H54 (cell line): ENCODE measurements around the gene KDM5A.

Source experiments
- DNase-seq: peaks from one replicate; pipeline ENCODE4 v3.0.0; 2011; ENCODE audit warnings: low spot score, mixed read lengths; ENCODE audit not compliant: insufficient read length
- FAIRE-seq: peaks from 3 replicates; lab custom pipeline; 2011; peaks lifted over from hg19 to GRCh38; lab: Jason Lieb, UNC
- POLR2A ChIP-seq: IDR thresholded peaks from 2 replicates; pipeline ENCODE4 v1.6.1; 2011; ENCODE audit warnings: low read depth, mild to moderate bottlenecking, low read length

The KDM5A gene

GRCh38 chr12:272942-273341 is 116.2 kb downstream of the KDM5A start:
- no peak for FAIRE-seq
- no peak for TF ChIP-seq POLR2A
- no peak for DNase-seq

GRCh38 chr12:271161-271560 is 118.0 kb downstream of the KDM5A start:
- TF ChIP-seq POLR2A: no peak
- no peak for DNase-seq
- no peak for FAIRE-seq

GRCh38 chr12:269191-269590 is 119.9 kb downstream of the KDM5A start:
- FAIRE-seq (no peak), DNase-seq (no peak)
- TF ChIP-seq POLR2A: no peak

GRCh38 chr12:268483-268840 is 120.7 kb downstream of the KDM5A start:
- FAIRE-seq: no peak
- DNase-seq: no peak

GRCh38 chr12:267581-268482 is 121.3 kb downstream of the KDM5A start:
- FAIRE-seq (no peak), DNase-seq (no peak)
- TF ChIP-seq POLR2A: no peak

More at GRCh38 chr12:268483-268840, 120.7 kb downstream of the KDM5A start:
- TF ChIP-seq POLR2A: no peak

- DNase-seq: no peak
- TF ChIP-seq POLR2A: no peak
- FAIRE-seq: no peak
These were observed 124.0 kb downstream of the KDM5A start for GRCh38 chr12:265096-265495.

- DNase-seq: no peak
- no peak for FAIRE-seq
- no peak for TF ChIP-seq POLR2A
These were observed 124.9 kb downstream of the KDM5A start for GRCh38 chr12:264269-264668.

- no peak for TF ChIP-seq POLR2A
- FAIRE-seq (no peak), DNase-seq (no peak)
These were observed 125.5 kb downstream of the KDM5A start for GRCh38 chr12:263574-263973.

GRCh38 chr12:262817-263216 is 126.3 kb downstream of the KDM5A start, which contains the start of gene SLC6A13:
SLC6A13 (minus strand) TSS chr12:262836; CDS start chr12:260052, 2,784 bp downstream.
- DNase-seq (no peak), FAIRE-seq (no peak)
- TF ChIP-seq POLR2A: no peak

GRCh38 chr12:262113-262512 is 127.0 kb downstream of the KDM5A start:
- DNase-seq (no peak), FAIRE-seq (no peak)
- TF ChIP-seq POLR2A: no peak

GRCh38 chr12:257521-258321 is 131.4 kb downstream of the KDM5A start:
- FAIRE-seq (no peak), DNase-seq (no peak)
- no peak for TF ChIP-seq POLR2A

GRCh38 chr12:256958-257357 is 132.2 kb downstream of the KDM5A start:
- no peak for TF ChIP-seq POLR2A
- FAIRE-seq (no peak), DNase-seq (no peak)

GRCh38 chr12:256225-256624 is 132.9 kb downstream of the KDM5A start:
- TF ChIP-seq POLR2A: no peak
- no peak for DNase-seq
- FAIRE-seq: no peak

- no peak for DNase-seq
- no peak for FAIRE-seq
- TF ChIP-seq POLR2A: no peak
These were observed 134.2 kb downstream of the KDM5A start for GRCh38 chr12:254912-255311.
